A549 (cell line): Measurements from ENCODE around the gene MMP24.

Experiments used
- CHD4 ChIP-seq: fragments of 200-600 bp; sonication (generic); IDR thresholded peaks from 2 replicates; pipeline ENCODE4 v1.6.1; 2016; ENCODE audit warnings: antibody characterized with exemption, mild to moderate bottlenecking, borderline replicate concordance
- EP300 ChIP-seq, 2 experiments: fragments of >200 bp; sonication (Bioruptor Twin); formaldehyde crosslinking; IDR thresholded peaks; 2 replicates in 1 of 2; 3 replicates in 1 of 2; pipeline ENCODE4 v1.6.1; 2016 to 2017
- JUN ChIP-seq, 2 experiments: fragments of >200 bp; sonication (Bioruptor Twin); formaldehyde crosslinking; IDR thresholded peaks; 2 replicates in 1 of 2; 3 replicates in 1 of 2; pipeline ENCODE4 v1.6.1; 2016 to 2017
- JUNB ChIP-seq: fragments of >200 bp; sonication (Bioruptor Twin); formaldehyde crosslinking; IDR thresholded peaks from 2 replicates; pipeline ENCODE4 v1.6.1; 2016
- MAZ ChIP-seq: fragments of 150-350 bp; IDR thresholded peaks from 2 replicates; pipeline ENCODE4 v1.6.1; 2014; ENCODE audit warnings: antibody characterized with exemption, low read depth, low read length, borderline replicate concordance
- POLR2A ChIP-seq: IDR thresholded peaks from 2 replicates; pipeline ENCODE4 v1.6.1; 2012; ENCODE audit warnings: mild to moderate bottlenecking, low read length
- RFX5 ChIP-seq: fragments of 450-650 bp; IDR thresholded peaks from 2 replicates; pipeline ENCODE4 v1.7.1; 2014; ENCODE audit warnings: antibody characterized with exemption, mild to moderate bottlenecking, moderate library complexity
- SMC3 ChIP-seq: fragments of >200 bp; sonication (Bioruptor Twin); formaldehyde crosslinking; IDR thresholded peaks from 3 replicates; pipeline ENCODE4 v1.6.1; 2018; ENCODE audit warnings: inconsistent platforms
- TF ChIP-seq, protein P1 (sequence below): fragments of >200 bp; sonication (Bioruptor Twin); formaldehyde crosslinking; IDR thresholded peaks from 3 replicates; pipeline ENCODE4 v1.5.1; 2016
- TF ChIP-seq, protein P2 (sequence below): fragments of 450-650 bp; IDR thresholded peaks from 2 replicates; pipeline ENCODE4 v1.6.1; 2014; ENCODE audit warnings: antibody characterized with exemption
- TF ChIP-seq, protein P3 (sequence below): fragments of 150-350 bp; IDR thresholded peaks from 2 replicates; pipeline ENCODE4 v1.6.1; 2014; ENCODE audit warnings: low read depth, mild to moderate bottlenecking, low read length
- TF ChIP-seq, protein P4 (sequence below): IDR thresholded peaks from 2 replicates; pipeline ENCODE4 v1.6.1; 2012
- TF ChIP-seq, protein P5 (sequence below): fragments of 250-450 bp; sonication (Bioruptor Pico); IDR thresholded peaks from 2 replicates; pipeline ENCODE4 v1.5.0; 2020; ENCODE audit warnings: low read depth, mild to moderate bottlenecking, moderate library complexity
- TF ChIP-seq, protein P6 (sequence below): fragments of 200-600 bp; sonication (generic); IDR thresholded peaks from 2 replicates; pipeline ENCODE4 v1.6.1; 2016; ENCODE audit warnings: antibody characterized with exemption, mild to moderate bottlenecking, moderate library complexity

DNA sequence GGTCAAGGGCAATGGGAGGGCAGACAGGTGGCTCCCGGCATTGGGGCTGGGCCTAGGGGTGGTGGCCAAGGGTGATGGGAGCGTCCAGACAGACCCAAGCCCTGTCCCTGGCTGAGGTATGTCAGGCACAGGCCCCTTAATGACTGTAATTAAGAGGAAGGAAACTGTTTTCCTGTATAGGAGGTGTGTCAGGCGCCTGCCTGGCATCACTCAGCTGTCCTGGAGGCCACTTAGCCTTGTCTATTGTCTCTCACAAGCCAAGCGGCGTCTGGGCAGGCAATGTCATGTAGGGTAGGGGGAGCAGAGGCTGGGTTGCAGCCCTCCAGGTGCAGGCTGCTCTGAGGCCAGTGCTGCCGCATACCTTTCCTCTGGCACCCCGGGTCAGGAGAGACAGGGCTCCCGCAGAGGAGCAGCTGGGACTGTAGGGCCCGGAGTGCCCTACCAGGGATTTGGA, 69.6 kb downstream of the MMP24 start:
- TF ChIP-seq, protein P1, sequence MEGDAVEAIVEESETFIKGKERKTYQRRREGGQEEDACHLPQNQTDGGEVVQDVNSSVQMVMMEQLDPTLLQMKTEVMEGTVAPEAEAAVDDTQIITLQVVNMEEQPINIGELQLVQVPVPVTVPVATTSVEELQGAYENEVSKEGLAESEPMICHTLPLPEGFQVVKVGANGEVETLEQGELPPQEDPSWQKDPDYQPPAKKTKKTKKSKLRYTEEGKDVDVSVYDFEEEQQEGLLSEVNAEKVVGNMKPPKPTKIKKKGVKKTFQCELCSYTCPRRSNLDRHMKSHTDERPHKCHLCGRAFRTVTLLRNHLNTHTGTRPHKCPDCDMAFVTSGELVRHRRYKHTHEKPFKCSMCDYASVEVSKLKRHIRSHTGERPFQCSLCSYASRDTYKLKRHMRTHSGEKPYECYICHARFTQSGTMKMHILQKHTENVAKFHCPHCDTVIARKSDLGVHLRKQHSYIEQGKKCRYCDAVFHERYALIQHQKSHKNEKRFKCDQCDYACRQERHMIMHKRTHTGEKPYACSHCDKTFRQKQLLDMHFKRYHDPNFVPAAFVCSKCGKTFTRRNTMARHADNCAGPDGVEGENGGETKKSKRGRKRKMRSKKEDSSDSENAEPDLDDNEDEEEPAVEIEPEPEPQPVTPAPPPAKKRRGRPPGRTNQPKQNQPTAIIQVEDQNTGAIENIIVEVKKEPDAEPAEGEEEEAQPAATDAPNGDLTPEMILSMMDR = no peak
- TF ChIP-seq POLR2A (no peak), RFX5 (no peak), MAZ (no peak), SMC3 (no peak), CHD4 (no peak), EP300 (IDR thresholded peaks at IDR 0.05) (no peak), JUNB (no peak), JUN (IDR thresholded peaks at IDR 0.05) (no peak)
- TF ChIP-seq, protein P2, sequence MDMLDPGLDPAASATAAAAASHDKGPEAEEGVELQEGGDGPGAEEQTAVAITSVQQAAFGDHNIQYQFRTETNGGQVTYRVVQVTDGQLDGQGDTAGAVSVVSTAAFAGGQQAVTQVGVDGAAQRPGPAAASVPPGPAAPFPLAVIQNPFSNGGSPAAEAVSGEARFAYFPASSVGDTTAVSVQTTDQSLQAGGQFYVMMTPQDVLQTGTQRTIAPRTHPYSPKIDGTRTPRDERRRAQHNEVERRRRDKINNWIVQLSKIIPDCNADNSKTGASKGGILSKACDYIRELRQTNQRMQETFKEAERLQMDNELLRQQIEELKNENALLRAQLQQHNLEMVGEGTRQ = no peak
- TF ChIP-seq, protein P3, sequence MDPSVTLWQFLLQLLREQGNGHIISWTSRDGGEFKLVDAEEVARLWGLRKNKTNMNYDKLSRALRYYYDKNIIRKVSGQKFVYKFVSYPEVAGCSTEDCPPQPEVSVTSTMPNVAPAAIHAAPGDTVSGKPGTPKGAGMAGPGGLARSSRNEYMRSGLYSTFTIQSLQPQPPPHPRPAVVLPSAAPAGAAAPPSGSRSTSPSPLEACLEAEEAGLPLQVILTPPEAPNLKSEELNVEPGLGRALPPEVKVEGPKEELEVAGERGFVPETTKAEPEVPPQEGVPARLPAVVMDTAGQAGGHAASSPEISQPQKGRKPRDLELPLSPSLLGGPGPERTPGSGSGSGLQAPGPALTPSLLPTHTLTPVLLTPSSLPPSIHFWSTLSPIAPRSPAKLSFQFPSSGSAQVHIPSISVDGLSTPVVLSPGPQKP = no peak
- TF ChIP-seq, protein P4, sequence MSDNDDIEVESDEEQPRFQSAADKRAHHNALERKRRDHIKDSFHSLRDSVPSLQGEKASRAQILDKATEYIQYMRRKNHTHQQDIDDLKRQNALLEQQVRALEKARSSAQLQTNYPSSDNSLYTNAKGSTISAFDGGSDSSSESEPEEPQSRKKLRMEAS = no peak
- TF ChIP-seq, protein P5, sequence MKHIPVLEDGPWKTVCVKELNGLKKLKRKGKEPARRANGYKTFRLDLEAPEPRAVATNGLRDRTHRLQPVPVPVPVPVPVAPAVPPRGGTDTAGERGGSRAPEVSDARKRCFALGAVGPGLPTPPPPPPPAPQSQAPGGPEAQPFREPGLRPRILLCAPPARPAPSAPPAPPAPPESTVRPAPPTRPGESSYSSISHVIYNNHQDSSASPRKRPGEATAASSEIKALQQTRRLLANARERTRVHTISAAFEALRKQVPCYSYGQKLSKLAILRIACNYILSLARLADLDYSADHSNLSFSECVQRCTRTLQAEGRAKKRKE = no peak
- TF ChIP-seq, protein P6, sequence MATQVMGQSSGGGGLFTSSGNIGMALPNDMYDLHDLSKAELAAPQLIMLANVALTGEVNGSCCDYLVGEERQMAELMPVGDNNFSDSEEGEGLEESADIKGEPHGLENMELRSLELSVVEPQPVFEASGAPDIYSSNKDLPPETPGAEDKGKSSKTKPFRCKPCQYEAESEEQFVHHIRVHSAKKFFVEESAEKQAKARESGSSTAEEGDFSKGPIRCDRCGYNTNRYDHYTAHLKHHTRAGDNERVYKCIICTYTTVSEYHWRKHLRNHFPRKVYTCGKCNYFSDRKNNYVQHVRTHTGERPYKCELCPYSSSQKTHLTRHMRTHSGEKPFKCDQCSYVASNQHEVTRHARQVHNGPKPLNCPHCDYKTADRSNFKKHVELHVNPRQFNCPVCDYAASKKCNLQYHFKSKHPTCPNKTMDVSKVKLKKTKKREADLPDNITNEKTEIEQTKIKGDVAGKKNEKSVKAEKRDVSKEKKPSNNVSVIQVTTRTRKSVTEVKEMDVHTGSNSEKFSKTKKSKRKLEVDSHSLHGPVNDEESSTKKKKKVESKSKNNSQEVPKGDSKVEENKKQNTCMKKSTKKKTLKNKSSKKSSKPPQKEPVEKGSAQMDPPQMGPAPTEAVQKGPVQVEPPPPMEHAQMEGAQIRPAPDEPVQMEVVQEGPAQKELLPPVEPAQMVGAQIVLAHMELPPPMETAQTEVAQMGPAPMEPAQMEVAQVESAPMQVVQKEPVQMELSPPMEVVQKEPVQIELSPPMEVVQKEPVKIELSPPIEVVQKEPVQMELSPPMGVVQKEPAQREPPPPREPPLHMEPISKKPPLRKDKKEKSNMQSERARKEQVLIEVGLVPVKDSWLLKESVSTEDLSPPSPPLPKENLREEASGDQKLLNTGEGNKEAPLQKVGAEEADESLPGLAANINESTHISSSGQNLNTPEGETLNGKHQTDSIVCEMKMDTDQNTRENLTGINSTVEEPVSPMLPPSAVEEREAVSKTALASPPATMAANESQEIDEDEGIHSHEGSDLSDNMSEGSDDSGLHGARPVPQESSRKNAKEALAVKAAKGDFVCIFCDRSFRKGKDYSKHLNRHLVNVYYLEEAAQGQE = no peak
